ENCODE data around the gene C20orf141.

Gene C20orf141

DNA sequence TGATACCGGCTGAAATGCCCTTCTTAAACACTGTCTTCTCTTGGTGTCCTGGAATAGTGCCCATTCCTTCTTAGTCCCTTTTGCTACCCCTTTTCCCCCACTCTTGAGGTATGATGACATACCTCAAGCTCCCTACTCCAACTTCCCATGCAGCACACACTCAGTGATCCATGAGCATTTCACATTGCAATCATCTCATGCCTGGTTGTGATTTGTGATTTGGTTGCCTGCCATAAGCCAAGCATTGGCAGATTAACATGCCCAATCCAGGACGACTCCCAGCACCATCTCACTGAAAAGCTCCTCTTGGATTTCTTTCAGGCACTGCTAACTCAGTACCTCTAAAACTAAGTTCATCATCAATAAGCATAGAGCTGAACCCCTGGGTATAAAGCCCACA is 43.8 kb downstream of the C20orf141 start:
- no peak overlapping the region for H3K18ac ChIP-seq (ENCODE audit: low read length)
- no peaks in the 10 kb centered on the region for H3K27me3 ChIP-seq (ENCODE audit: insufficient read depth, low read length, poor library complexity)
- no peak overlapping the region for H3K56ac ChIP-seq (ENCODE audit: low read length)
- WGBS (ENCODE audit: extremely low coverage, insufficient coverage, low lambda C conversion rate), result no CpG with 5 or more reads among the region's 2 CpGs
- no peaks in the 10 kb centered on the region for H3K79me2 ChIP-seq (ENCODE audit: control insufficient read depth, insufficient read depth, low read length)
- H2BK5ac ChIP-seq (ENCODE audit: low read length), result no peak overlapping the region
- H2BK15ac ChIP-seq (replicated peaks; ENCODE audit: low read depth), result no peak overlapping the region
- H2AK5ac ChIP-seq (ENCODE audit: low read length), result no peak overlapping the region
- no peak overlapping the region for H3K4ac ChIP-seq (ENCODE audit: low read depth, low read length)
- no peaks in the 10 kb centered on the region for H3K79me1 ChIP-seq (ENCODE audit: low read length)
- no peak overlapping the region for H3K23ac ChIP-seq (ENCODE audit: low read length)
- no peak overlapping the region for H4K8ac ChIP-seq (ENCODE audit: low read depth, low read length)
- no peak overlapping the region for H2BK120ac ChIP-seq (ENCODE audit: low read depth, low read length)
- H3K36me3 ChIP-seq (ENCODE audit: control insufficient read depth, insufficient read depth, low read length), result no peaks in the 10 kb centered on the region
- H3K27ac ChIP-seq (ENCODE audit: low read depth, low read length), result no peak overlapping the region
- H3K4me3 ChIP-seq (ENCODE audit: low read length), result no peak overlapping the region
- no peak for DNase-seq
- no peak overlapping the region for H3K4me2 ChIP-seq (ENCODE audit: low read length)
- no peak overlapping the region for H4K5ac ChIP-seq (ENCODE audit: low read length)
- no peak overlapping the region for H3K9ac ChIP-seq (ENCODE audit: low read length)
- H3K4me1 ChIP-seq (ENCODE audit: control insufficient read depth, low read depth, low read length), result no peaks in the 10 kb centered on the region

DNA sequence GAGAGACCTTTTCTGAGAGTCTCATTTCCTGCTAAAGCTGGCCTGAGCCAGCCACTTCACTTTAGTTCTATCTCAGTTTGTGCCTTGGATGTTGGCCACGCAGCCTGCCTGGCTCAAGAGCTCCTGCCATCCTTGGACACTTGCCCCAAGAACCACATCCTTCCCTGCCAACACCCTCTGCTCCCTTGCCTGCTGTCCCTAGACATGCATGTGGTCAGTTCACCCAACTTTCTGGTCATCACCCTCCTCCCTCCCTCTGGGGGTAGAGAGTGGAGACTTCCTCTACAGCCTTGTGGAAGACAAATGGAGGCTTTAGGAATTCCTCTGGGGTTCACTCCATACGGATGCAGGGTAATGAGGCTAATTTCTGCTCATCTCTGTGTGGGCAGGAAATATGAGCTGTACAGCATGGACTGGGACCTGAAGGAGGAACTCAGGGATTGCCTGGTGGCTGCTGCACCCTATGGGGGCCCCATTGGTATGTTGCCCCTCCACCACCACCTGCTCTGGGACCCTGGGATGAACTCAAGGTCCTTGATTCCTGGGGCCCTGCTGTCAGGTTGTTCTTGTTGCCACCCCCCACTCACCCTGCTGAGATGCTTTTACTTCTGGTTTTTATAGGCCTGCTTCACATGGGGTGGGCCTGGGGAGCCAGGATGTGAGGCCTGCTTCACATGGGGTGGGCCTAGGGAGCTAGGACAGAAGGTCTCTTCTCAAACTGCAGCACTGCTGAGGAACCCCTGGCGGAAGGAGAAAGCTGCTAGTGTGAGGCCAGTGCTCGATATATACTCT is 44.7 kb downstream of the C20orf141 start:
- no peak overlapping the region for H3K27ac ChIP-seq (ENCODE audit: low read depth, low read length)
- H3K56ac ChIP-seq (ENCODE audit: low read length), result no peak overlapping the region
- H3K4me3 ChIP-seq (ENCODE audit: low read length), result no peak overlapping the region
- WGBS (ENCODE audit: extremely low coverage, insufficient coverage, low lambda C conversion rate), result no CpG with 5 or more reads among the region's 4 CpGs
- H3K23ac ChIP-seq (ENCODE audit: low read length), result no peak overlapping the region
- H3K27me3 ChIP-seq (ENCODE audit: insufficient read depth, low read length, poor library complexity), result no peaks in the 10 kb centered on the region
- no peak overlapping the region for H4K8ac ChIP-seq (ENCODE audit: low read depth, low read length)
- H2BK120ac ChIP-seq (ENCODE audit: low read depth, low read length), result no peak overlapping the region
- no peak overlapping the region for H3K9ac ChIP-seq (ENCODE audit: low read length)
- no peaks in the 10 kb centered on the region for H3K4me1 ChIP-seq (ENCODE audit: control insufficient read depth, low read depth, low read length)
- no peak overlapping the region for H3K4me2 ChIP-seq (ENCODE audit: low read length)
- H2BK15ac ChIP-seq (replicated peaks; ENCODE audit: low read depth), result no peak overlapping the region
- H3K18ac ChIP-seq (ENCODE audit: low read length), result no peak overlapping the region
- H4K5ac ChIP-seq (ENCODE audit: low read length), result no peak overlapping the region
- no peak for DNase-seq
- no peak overlapping the region for H3K4ac ChIP-seq (ENCODE audit: low read depth, low read length)
- no peak overlapping the region for H2AK5ac ChIP-seq (ENCODE audit: low read length)
- H3K79me1 ChIP-seq (ENCODE audit: low read length), result no peaks in the 10 kb centered on the region
- no peak overlapping the region for H2BK5ac ChIP-seq (ENCODE audit: low read length)
- H3K36me3 ChIP-seq (ENCODE audit: control insufficient read depth, insufficient read depth, low read length), result no peaks in the 10 kb centered on the region
- no peaks in the 10 kb centered on the region for H3K79me2 ChIP-seq (ENCODE audit: control insufficient read depth, insufficient read depth, low read length)

DNA sequence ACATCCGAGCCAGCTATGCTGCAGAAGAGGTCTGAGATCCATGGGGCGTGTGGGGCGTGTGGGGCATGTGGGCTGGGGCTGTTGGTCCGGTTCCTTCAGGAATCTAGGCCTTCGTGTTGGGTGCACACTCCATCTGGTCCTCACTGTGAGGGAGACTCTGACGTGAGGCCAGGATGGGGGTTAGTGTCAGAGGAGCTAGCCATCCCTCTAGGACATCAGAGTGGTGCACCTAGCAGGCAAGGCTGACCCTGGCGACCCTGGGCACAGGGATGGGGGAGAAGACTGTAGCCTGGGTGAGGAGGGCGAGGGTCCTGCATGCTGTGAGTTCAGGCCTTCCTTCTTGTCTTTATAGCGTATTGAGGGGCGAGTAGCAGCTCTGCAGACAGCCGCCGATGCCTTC is 49.8 kb downstream of the C20orf141 start:
- H2BK15ac ChIP-seq (replicated peaks; ENCODE audit: low read depth), result no peak overlapping the region
- no peak overlapping the region for H3K4me3 ChIP-seq (ENCODE audit: low read length)
- H3K23ac ChIP-seq (ENCODE audit: low read length), result no peak overlapping the region
- H3K4ac ChIP-seq (ENCODE audit: low read depth, low read length), result no peak overlapping the region
- H3K56ac ChIP-seq (ENCODE audit: low read length), result no peak overlapping the region
- H3K4me2 ChIP-seq (ENCODE audit: low read length), result no peak overlapping the region
- no peak overlapping the region for H3K9ac ChIP-seq (ENCODE audit: low read length)
- H3K18ac ChIP-seq (ENCODE audit: low read length), result no peak overlapping the region
- no peak overlapping the region for H3K27ac ChIP-seq (ENCODE audit: low read depth, low read length)
- no peaks in the 10 kb centered on the region for H3K27me3 ChIP-seq (ENCODE audit: insufficient read depth, low read length, poor library complexity)
- H4K5ac ChIP-seq (ENCODE audit: low read length), result no peak overlapping the region
- no peak overlapping the region for H2BK120ac ChIP-seq (ENCODE audit: low read depth, low read length)
- H3K4me1 ChIP-seq (ENCODE audit: control insufficient read depth, low read depth, low read length), result no peaks in the 10 kb centered on the region
- no peak overlapping the region for H2AK5ac ChIP-seq (ENCODE audit: low read length)
- no peak overlapping the region for H2BK5ac ChIP-seq (ENCODE audit: low read length)
- H3K79me2 ChIP-seq (ENCODE audit: control insufficient read depth, insufficient read depth, low read length), result no peaks in the 10 kb centered on the region
- H4K8ac ChIP-seq (ENCODE audit: low read depth, low read length), result no peak overlapping the region
- no peaks in the 10 kb centered on the region for H3K36me3 ChIP-seq (ENCODE audit: control insufficient read depth, insufficient read depth, low read length)
- no peak for DNase-seq
- whole genome bisulfite sequencing (ENCODE audit: extremely low coverage, insufficient coverage, low lambda C conversion rate), result no CpG with 5 or more reads among the region's 12 CpGs
- no peaks in the 10 kb centered on the region for H3K79me1 ChIP-seq (ENCODE audit: low read length)

GRCh38 chr20:2865101-2865500 is 50.3 kb downstream of the C20orf141 start:
- H3K79me2 ChIP-seq (ENCODE audit: control insufficient read depth, insufficient read depth, low read length), result no peaks in the 10 kb centered on the region
- H3K18ac ChIP-seq (ENCODE audit: low read length), result no peak overlapping the region
- H4K5ac ChIP-seq (ENCODE audit: low read length), result no peak overlapping the region
- no CpG with 5 or more reads among the region's 10 CpGs for WGBS (ENCODE audit: extremely low coverage, insufficient coverage, low lambda C conversion rate)
- DNase-seq, result no peak
- H3K4ac ChIP-seq (ENCODE audit: low read depth, low read length), result no peak overlapping the region
- H2BK120ac ChIP-seq (ENCODE audit: low read depth, low read length), result no peak overlapping the region
- H3K79me1 ChIP-seq (ENCODE audit: low read length), result no peaks in the 10 kb centered on the region
- H3K27ac ChIP-seq (ENCODE audit: low read depth, low read length), result no peak overlapping the region
- no peak overlapping the region for H2BK5ac ChIP-seq (ENCODE audit: low read length)
- no peak overlapping the region for H2AK5ac ChIP-seq (ENCODE audit: low read length)
- H3K23ac ChIP-seq (ENCODE audit: low read length), result no peak overlapping the region
- no peak overlapping the region for H3K56ac ChIP-seq (ENCODE audit: low read length)
- no peak overlapping the region for H3K4me2 ChIP-seq (ENCODE audit: low read length)
- no peak overlapping the region for H3K4me3 ChIP-seq (ENCODE audit: low read length)
- no peak overlapping the region for H4K8ac ChIP-seq (ENCODE audit: low read depth, low read length)
- no peaks in the 10 kb centered on the region for H3K4me1 ChIP-seq (ENCODE audit: control insufficient read depth, low read depth, low read length)
- no peaks in the 10 kb centered on the region for H3K27me3 ChIP-seq (ENCODE audit: insufficient read depth, low read length, poor library complexity)
- no peaks in the 10 kb centered on the region for H3K36me3 ChIP-seq (ENCODE audit: control insufficient read depth, insufficient read depth, low read length)
- H2BK15ac ChIP-seq (replicated peaks; ENCODE audit: low read depth), result no peak overlapping the region
- no peak overlapping the region for H3K9ac ChIP-seq (ENCODE audit: low read length)
